Thoracic aorta endothelial cell (primary cell): ENCODE data around the gene OR51B6. TPM values are rescaled to one million over a fixed set of nuclear protein-coding genes. Genes with fewer than 3 reads are reported as not detected.

Source experiments
- small RNA-seq: library from RNA; depleted of rRNA; stranded (forward); fragments of <200 nt; gene quantifications from one replicate; pipeline ENCODE3, GENCODE V24; 2012
- total RNA-seq: library from RNA; depleted of rRNA; stranded (reverse); fragments of >200 nt; gene quantifications from 2 replicates; pipeline ENCODE4 v1.2.3, GENCODE V29; 2012

OR51B6 gene
- total RNA-seq: not detected in 2 replicates

GRCh38 chr11:5351208-5351607 lies at the start of gene OR51B6:
TSS of gene OR51B6 (plus strand) at chr11:5351508. CDS start at chr11:5351508, 0 bp downstream.

GRCh38 chr11:5301846-5302245 lies 49.5 kb upstream of the OR51B6 start, which contains the start of gene OR51B4:
TSS of gene OR51B4 (minus strand) at chr11:5301946. CDS start at chr11:5301946, 0 bp downstream.

GRCh38 chr11:5324197-5324596 lies 27.1 kb upstream of the OR51B6 start, which contains the start of gene OR51B2:
TSS of gene OR51B2 (minus strand) at chr11:5324297. CDS start at chr11:5324297, 0 bp downstream.

GRCh38 chr11:5343474-5344335 lies 7.6 kb upstream of the OR51B6 start, which contains the start of gene OR51B5:
TSS of gene OR51B5 (minus strand) at chr11:5343524. CDS start at chr11:5343524, 0 bp downstream.

GRCh38 chr11:5383576-5383975 lies 32.3 kb downstream of the OR51B6 start, which contains the start of gene OR51M1:
TSS of gene OR51M1 (plus strand) at chr11:5383812. CDS start at chr11:5389399, 5,587 bp downstream.

Small RNA genes within 50 kb of the gene (small RNA-seq; reads per million reads assigned to genes)
- 0.84 reads per million, percentile 12 among the genes with 10 or more reads in this experiment for gene AC104389.3

Other genes starting within 250 kb of the OR51B6 start
- not detected in 2 replicates for gene OR52A5, start 213.2 kb upstream of the OR51B6 start, total RNA-seq
- gene OR52A1, start 196.8 kb upstream of the OR51B6 start, total RNA-seq: not detected in 2 replicates
- not detected in 2 replicates for gene OR51V1, start 150.8 kb upstream of the OR51B6 start, total RNA-seq
- not detected in 2 replicates for gene HBB, start 124.4 kb upstream of the OR51B6 start, total RNA-seq
- gene HBD, start 117.0 kb upstream of the OR51B6 start, total RNA-seq: not detected in 2 replicates
- gene HBG1, start 101.7 kb upstream of the OR51B6 start, total RNA-seq: not detected in 2 replicates
- not detected in 2 replicates for gene HBG2, start 96.7 kb upstream of the OR51B6 start, total RNA-seq
- gene HBE1, start 81.6 kb upstream of the OR51B6 start, total RNA-seq: not detected in 2 replicates
- not detected in 2 replicates for gene OR51B4, start 49.6 kb upstream of the OR51B6 start, total RNA-seq
- gene OR51B2, start 27.2 kb upstream of the OR51B6 start, total RNA-seq: not detected in 2 replicates
- gene OR51B5, start 8.0 kb upstream of the OR51B6 start, total RNA-seq: not detected in 2 replicates
- gene OR51M1, start 32.3 kb downstream of the OR51B6 start, total RNA-seq: not detected in 2 replicates
- gene OR51Q1, start 70.6 kb downstream of the OR51B6 start, total RNA-seq: not detected in 2 replicates
- gene OR51I1, start 90.0 kb downstream of the OR51B6 start, total RNA-seq: not detected in 2 replicates
- gene OR51I2, start 97.8 kb downstream of the OR51B6 start, total RNA-seq: not detected in 2 replicates
- not detected in 2 replicates for gene OR52D1, start 137.2 kb downstream of the OR51B6 start, total RNA-seq
- not detected in 2 replicates for gene UBQLN3, start 158.4 kb downstream of the OR51B6 start, total RNA-seq
- gene UBQLNL, start 165.2 kb downstream of the OR51B6 start, total RNA-seq: 0.07 TPM in 1 of 2 replicates, not detected in the other
- 0.22 TPM in 1 of 2 replicates, not detected in the other for gene OR52H1, start 197.0 kb downstream of the OR51B6 start, total RNA-seq
- not detected in 2 replicates for gene OR52B6, start 229.4 kb downstream of the OR51B6 start, total RNA-seq
- gene TRIM6, start 245.1 kb downstream of the OR51B6 start, total RNA-seq: 0.66 and 2.6 TPM in 2 replicates